ENCODE measurements around the gene D2HGDH. TPM values are rescaled to one million over a fixed set of nuclear protein-coding genes. Genes with fewer than 3 reads are reported as not detected.
"Not testable (repeated sequence)": the region's sequence is repeated elsewhere in the genome, so short reads cannot be mapped to it uniquely, and the experiment has no call there.

Gene D2HGDH
- total RNA-seq, 1 experiment from 2014 or later: 46.3 TPM

DNA sequence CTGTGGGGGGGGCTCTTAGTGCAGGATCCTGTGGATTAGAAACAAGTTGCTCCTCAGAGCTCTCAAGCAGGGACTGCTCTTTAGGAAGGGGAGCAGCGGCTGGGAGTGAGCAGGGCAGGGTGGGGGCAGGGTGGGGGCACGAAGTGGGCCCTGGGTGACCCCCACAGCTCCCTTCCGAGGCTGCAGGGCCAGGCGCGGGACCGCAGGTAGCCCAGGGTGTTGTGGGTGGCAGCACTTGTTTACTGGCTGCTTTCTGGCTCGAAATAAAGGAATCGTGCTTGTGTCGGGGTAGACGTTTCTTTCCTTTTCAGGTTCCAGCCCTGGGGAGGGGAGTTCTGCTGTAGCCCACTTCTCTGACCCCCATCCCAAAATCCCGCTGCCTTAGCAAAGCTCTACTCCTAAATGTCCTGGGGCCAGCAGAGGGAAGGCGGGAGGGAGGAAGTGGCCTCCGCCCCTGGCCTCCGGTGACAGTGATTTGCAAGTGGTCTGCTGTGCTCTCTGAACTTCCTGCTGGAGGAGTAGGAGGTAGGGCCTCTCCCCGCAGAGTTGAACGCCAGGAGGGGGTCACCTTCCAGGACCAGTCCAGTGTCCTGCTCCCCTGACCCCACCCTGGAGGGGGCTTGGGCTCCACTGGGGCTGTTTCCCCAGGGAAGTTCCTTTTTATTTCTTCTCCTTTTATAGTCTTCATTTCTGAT is 82.8 kb downstream of the D2HGDH start:
- H3K4me3 ChIP-seq (replicated peaks in 1 of 2; ENCODE audit: low read depth in 1 of 2, low read length in 2 of 2): no peak overlapping the region
- ChIA-PET RAD21 (ENCODE audit: low non-redundant PET in 1 of 2, low total read pairs in 2 of 2, uncharacterized antibody in 2 of 2, unreplicated experiment in 2 of 2) (no interaction called here), CTCF (no interaction called here), POLR2A (no interaction called here)
- no peaks in the 10 kb centered on the region for H4K20me1 ChIP-seq (ENCODE audit: insufficient read depth)
- H3K4me1 ChIP-seq (ENCODE audit: control insufficient read depth in 1 of 2, insufficient read depth in 2 of 2, low read length in 2 of 2): no peaks in the 10 kb centered on the region
- H2AFZ ChIP-seq (ENCODE audit: low read depth, low read length, poor library complexity, severe bottlenecking): no peak overlapping the region
- H3K9me2 ChIP-seq (ENCODE audit: insufficient read depth): no peaks in the 10 kb centered on the region
- TF ChIP-seq SIN3A (IDR thresholded peaks at IDR 0.05; ENCODE audit: low read depth) (no peak), FOSL1 (IDR thresholded peaks at IDR 0.05; ENCODE audit: low read depth) (no peak), EZH2 (IDR thresholded peaks at IDR 0.05) (no peak), SP1 (IDR thresholded peaks at IDR 0.05; ENCODE audit: low read depth) (no peak), ZNF274 (IDR thresholded peaks at IDR 0.05; ENCODE audit: low read depth, low read length) (no peak), ZBTB33 (IDR thresholded peaks at IDR 0.05; ENCODE audit: extremely low read depth, insufficient replicate concordance, low read length) (no peak), POLR2A (IDR thresholded peaks at IDR 0.05; ENCODE audit: borderline replicate concordance, extremely low read depth, insufficient read depth, insufficient read length) (no peak), CBX3 (IDR thresholded peaks at IDR 0.05; ENCODE audit: low read depth) (no peak), ELF1 (IDR thresholded peaks at IDR 0.05; ENCODE audit: borderline replicate concordance, low read depth) (no peak), CEBPB (IDR thresholded peaks at IDR 0.05; ENCODE audit: low read depth) (no peak), JUND (IDR thresholded peaks at IDR 0.05) (no peak), YY1 (IDR thresholded peaks at IDR 0.05; ENCODE audit: extremely low read depth, insufficient replicate concordance, low read depth, low read length) (no peak), MAX (IDR thresholded peaks at IDR 0.05) (no peak), RAD21 (IDR thresholded peaks at IDR 0.05; ENCODE audit: low read depth) (no peak), EGR1 (IDR thresholded peaks at IDR 0.05; ENCODE audit: low read depth) (no peak)
- TF ChIP-seq, protein P1, sequence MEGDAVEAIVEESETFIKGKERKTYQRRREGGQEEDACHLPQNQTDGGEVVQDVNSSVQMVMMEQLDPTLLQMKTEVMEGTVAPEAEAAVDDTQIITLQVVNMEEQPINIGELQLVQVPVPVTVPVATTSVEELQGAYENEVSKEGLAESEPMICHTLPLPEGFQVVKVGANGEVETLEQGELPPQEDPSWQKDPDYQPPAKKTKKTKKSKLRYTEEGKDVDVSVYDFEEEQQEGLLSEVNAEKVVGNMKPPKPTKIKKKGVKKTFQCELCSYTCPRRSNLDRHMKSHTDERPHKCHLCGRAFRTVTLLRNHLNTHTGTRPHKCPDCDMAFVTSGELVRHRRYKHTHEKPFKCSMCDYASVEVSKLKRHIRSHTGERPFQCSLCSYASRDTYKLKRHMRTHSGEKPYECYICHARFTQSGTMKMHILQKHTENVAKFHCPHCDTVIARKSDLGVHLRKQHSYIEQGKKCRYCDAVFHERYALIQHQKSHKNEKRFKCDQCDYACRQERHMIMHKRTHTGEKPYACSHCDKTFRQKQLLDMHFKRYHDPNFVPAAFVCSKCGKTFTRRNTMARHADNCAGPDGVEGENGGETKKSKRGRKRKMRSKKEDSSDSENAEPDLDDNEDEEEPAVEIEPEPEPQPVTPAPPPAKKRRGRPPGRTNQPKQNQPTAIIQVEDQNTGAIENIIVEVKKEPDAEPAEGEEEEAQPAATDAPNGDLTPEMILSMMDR (IDR thresholded peaks at IDR 0.05 in 2 of 3, conservative IDR thresholded peaks at IDR 0.05 in 1 of 3; ENCODE audit: borderline replicate concordance in 1 of 3, insufficient read depth in 1 of 3, low read depth in 2 of 3, low read length in 2 of 3): no peak
- ATAC-seq (no peak), DNase-seq (ENCODE audit: low read depth, low spot score) (no peak)
- no TSS peak for BruUV-seq (replicated peaks)
- no peaks in the 10 kb centered on the region for H3K79me2 ChIP-seq (ENCODE audit: insufficient read depth, low read length)
- no peak overlapping the region for H3K27ac ChIP-seq (ENCODE audit: low read depth, low read length)
- H3K4me2 ChIP-seq (ENCODE audit: low read length): no peak overlapping the region
- intact Hi-C loops (cut with micrococcal nuclease): no loop called here
- H3K27me3 ChIP-seq (ENCODE audit: insufficient read depth, low read length): no peaks in the 10 kb centered on the region
- H3K9me3 ChIP-seq (ENCODE audit: control insufficient read depth in 1 of 2, insufficient read depth in 1 of 2, low read depth in 1 of 2, low read length in 2 of 2): no peaks in the 10 kb centered on the region
- no peak overlapping the region for H3K9ac ChIP-seq (ENCODE audit: low read length)
- H3K36me3 ChIP-seq (ENCODE audit: control insufficient read depth in 1 of 2, insufficient read depth in 2 of 2, low read length in 2 of 2): no peaks in the 10 kb centered on the region

GRCh38 chr2:241817821-241818215 is 83.4 kb downstream of the D2HGDH start:
- DNase-seq (ENCODE audit: low read depth, low spot score); ATAC-seq; H3K4me2 ChIP-seq (ENCODE audit: low read length); H3K4me1 ChIP-seq (ENCODE audit: control insufficient read depth in 1 of 2, insufficient read depth in 2 of 2, low read length in 2 of 2); H4K20me1 ChIP-seq (ENCODE audit: insufficient read depth); H3K4me3 ChIP-seq (replicated peaks in 1 of 2; ENCODE audit: low read depth in 1 of 2, low read length in 2 of 2); H3K9me2 ChIP-seq (ENCODE audit: insufficient read depth); intact Hi-C loops (cut with micrococcal nuclease); H3K27me3 ChIP-seq (ENCODE audit: insufficient read depth, low read length); RAD21 ChIA-PET (ENCODE audit: low non-redundant PET in 1 of 2, low total read pairs in 2 of 2, uncharacterized antibody in 2 of 2, unreplicated experiment in 2 of 2); H3K36me3 ChIP-seq (ENCODE audit: control insufficient read depth in 1 of 2, insufficient read depth in 2 of 2, low read length in 2 of 2); POLR2A ChIA-PET; H3K27ac ChIP-seq (ENCODE audit: low read depth, low read length); BruUV-seq (replicated peaks); H3K9ac ChIP-seq (ENCODE audit: low read length); H3K79me2 ChIP-seq (ENCODE audit: insufficient read depth, low read length); H3K9me3 ChIP-seq (ENCODE audit: control insufficient read depth in 1 of 2, insufficient read depth in 1 of 2, low read depth in 1 of 2, low read length in 2 of 2); CTCF ChIA-PET; H2AFZ ChIP-seq (ENCODE audit: low read depth, low read length, poor library complexity, severe bottlenecking): not testable (repeated sequence)
